Measurements from ENCODE around the gene B3GNT2. TPM values are rescaled to one million over a fixed set of nuclear protein-coding genes. Genes with fewer than 3 reads are reported as not detected.

Gene B3GNT2
- total and polyA plus RNA-seq, 2 experiments from 2014 or later, result 30.8 to 53.0 TPM

DNA sequence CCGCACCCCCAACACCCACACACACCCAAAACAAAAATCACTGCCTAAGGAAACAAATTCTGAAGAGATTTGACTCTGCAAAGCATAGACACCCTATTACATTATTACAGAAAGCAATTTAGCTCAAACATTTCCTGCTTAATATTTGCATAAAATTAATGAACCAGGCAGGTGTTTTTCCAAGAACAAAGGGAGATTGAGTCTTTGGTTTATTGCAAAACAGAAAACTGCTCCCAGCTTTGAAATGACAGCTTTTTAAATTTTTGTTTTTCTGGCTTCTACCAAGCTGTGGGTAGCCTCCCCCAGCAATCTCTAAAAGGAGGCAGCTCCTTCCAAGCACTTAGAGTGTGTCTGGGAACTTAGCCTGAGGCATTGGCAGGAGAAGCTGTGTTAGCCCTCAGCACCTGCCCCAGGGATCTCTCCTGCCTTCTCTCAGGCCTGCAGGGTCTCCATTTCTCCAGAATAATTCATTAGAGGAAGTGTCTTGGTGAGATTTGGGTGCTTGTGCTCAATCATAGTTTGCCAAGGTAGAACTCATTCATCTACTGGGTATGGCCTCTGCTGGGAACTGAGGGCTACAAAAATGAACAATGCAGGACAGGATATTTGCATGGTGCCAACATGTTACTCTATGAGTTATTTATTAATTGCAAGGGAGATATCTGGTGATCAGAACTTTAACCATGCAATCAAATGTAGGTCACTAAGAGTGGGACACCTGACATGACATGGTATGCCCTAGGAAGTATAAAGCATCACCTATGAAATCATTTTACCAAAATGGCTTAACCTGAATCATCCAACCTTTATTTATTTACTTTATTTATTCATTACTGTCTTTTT lies 58.7 kb downstream of the B3GNT2 start:
- Histone ChIP-seq H3K9me2 (replicated peaks; ENCODE audit: insufficient read depth) (no peaks in the 10 kb centered on the region), H3K4me3 (no peak overlapping the region), H3K4me1 (ENCODE audit: insufficient read depth) (no peaks in the 10 kb centered on the region), H3K27me3 (no peaks in the 10 kb centered on the region), H3K36me3 (replicated peaks; ENCODE audit: insufficient read depth, low read depth) (no peaks in the 10 kb centered on the region), H3K9me3 (ENCODE audit: low read depth) (no peaks in the 10 kb centered on the region), H3K79me2 (no peaks in the 10 kb centered on the region), H4K20me1 (ENCODE audit: insufficient read depth, poor library complexity, severe bottlenecking) (no peaks in the 10 kb centered on the region), H3K27ac (no peak overlapping the region), H3K4me2 (no peak overlapping the region), H2AFZ (no peak overlapping the region)
- no peak for DNase-seq (ENCODE audit: low spot score)
- WGBS (ENCODE audit: low lambda C conversion rate, missing lambda C conversion rate), result 100% methylated on average over 1 of the region's 1 CpG
- TF ChIP-seq, protein P1, sequence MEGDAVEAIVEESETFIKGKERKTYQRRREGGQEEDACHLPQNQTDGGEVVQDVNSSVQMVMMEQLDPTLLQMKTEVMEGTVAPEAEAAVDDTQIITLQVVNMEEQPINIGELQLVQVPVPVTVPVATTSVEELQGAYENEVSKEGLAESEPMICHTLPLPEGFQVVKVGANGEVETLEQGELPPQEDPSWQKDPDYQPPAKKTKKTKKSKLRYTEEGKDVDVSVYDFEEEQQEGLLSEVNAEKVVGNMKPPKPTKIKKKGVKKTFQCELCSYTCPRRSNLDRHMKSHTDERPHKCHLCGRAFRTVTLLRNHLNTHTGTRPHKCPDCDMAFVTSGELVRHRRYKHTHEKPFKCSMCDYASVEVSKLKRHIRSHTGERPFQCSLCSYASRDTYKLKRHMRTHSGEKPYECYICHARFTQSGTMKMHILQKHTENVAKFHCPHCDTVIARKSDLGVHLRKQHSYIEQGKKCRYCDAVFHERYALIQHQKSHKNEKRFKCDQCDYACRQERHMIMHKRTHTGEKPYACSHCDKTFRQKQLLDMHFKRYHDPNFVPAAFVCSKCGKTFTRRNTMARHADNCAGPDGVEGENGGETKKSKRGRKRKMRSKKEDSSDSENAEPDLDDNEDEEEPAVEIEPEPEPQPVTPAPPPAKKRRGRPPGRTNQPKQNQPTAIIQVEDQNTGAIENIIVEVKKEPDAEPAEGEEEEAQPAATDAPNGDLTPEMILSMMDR (IDR thresholded peaks at IDR 0.05; ENCODE audit: poor library complexity), result no peak
- no peak for TF ChIP-seq EZH2phosphoT487 (IDR thresholded peaks at IDR 0.05; ENCODE audit: low read depth, severe bottlenecking, unreplicated experiment)
- TF ChIP-seq EZH2 (IDR thresholded peaks at IDR 0.05; ENCODE audit: borderline replicate concordance), result no peak

DNA sequence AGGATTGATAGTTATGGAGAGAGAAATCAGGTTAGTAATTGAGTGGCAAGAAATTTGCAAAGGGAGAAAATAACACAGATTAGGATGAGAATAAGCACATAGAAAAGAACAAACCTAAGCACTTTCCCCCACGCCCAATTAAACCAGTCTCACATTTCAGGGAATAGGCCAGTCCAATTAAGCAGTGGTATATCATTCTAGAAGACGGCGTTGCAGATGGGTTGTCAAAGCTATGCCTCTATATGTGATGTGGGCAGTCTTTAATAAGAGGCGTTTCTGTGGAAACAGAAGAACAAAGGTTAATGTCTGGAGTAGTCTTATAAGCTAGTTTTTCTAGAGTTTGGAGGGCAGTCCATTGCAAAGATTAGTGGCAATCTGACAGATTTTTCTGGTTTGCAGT lies 61.6 kb downstream of the B3GNT2 start:
- H3K4me1 ChIP-seq (ENCODE audit: insufficient read depth), result no peaks in the 10 kb centered on the region
- no peak overlapping the region for H3K27ac ChIP-seq
- H3K79me2 ChIP-seq, result no peaks in the 10 kb centered on the region
- H3K36me3 ChIP-seq (replicated peaks; ENCODE audit: insufficient read depth, low read depth), result no peaks in the 10 kb centered on the region
- H3K27me3 ChIP-seq, result no peaks in the 10 kb centered on the region
- no peak for DNase-seq (ENCODE audit: low spot score)
- no peaks in the 10 kb centered on the region for H3K9me3 ChIP-seq (ENCODE audit: low read depth)
- no peaks in the 10 kb centered on the region for H3K9me2 ChIP-seq (replicated peaks; ENCODE audit: insufficient read depth)
- TF ChIP-seq EZH2phosphoT487 (IDR thresholded peaks at IDR 0.05; ENCODE audit: low read depth, severe bottlenecking, unreplicated experiment) (no peak), EZH2 (IDR thresholded peaks at IDR 0.05; ENCODE audit: borderline replicate concordance) (no peak)
- TF ChIP-seq, protein P1 (IDR thresholded peaks at IDR 0.05; ENCODE audit: poor library complexity), result no peak
- H2AFZ ChIP-seq, result no peak overlapping the region
- no peak overlapping the region for H3K4me2 ChIP-seq
- no peaks in the 10 kb centered on the region for H4K20me1 ChIP-seq (ENCODE audit: insufficient read depth, poor library complexity, severe bottlenecking)
- WGBS (ENCODE audit: low lambda C conversion rate, missing lambda C conversion rate), result 83% methylated on average over 4 of the region's 4 CpGs
- H3K4me3 ChIP-seq, result no peak overlapping the region

DNA sequence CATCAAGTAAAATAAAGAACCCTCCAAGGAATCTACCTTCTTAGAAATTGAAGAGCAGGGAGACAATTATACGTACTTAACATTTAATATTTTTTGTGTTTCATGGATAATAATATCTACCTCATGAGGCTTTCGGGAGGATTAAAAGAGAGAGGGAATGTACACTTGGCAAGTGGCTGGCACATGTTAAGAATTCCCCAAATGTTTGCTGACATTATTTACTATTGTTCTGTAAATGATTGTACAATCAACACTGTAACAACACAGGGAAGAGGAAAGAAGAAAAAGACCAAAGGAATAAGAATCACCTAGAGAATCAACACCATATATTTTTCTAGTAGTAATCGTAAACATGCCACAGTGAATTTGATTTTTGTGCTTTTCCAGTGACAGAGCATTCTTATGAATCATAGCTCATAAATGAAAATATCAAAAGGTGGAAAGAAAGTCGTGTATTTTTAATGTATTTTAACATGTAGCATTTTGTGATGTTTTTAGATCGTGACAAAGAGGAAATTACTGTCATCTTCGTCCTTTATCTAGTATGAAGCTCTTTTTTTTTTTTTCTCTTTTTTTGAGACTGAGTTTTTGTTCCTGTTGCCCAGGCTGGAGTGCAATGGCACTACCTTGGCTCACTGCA lies 67.3 kb downstream of the B3GNT2 start:
- no peak overlapping the region for H3K4me3 ChIP-seq
- no peaks in the 10 kb centered on the region for H3K79me2 ChIP-seq
- DNase-seq (ENCODE audit: low spot score), result no peak
- H3K4me2 ChIP-seq, result no peak overlapping the region
- TF ChIP-seq, protein P1 (IDR thresholded peaks at IDR 0.05; ENCODE audit: poor library complexity), result no peak
- TF ChIP-seq EZH2phosphoT487 (IDR thresholded peaks at IDR 0.05; ENCODE audit: low read depth, severe bottlenecking, unreplicated experiment) (no peak), EZH2 (IDR thresholded peaks at IDR 0.05; ENCODE audit: borderline replicate concordance) (no peak)
- H3K9me3 ChIP-seq (ENCODE audit: low read depth), result no peaks in the 10 kb centered on the region
- no peaks in the 10 kb centered on the region for H4K20me1 ChIP-seq (ENCODE audit: insufficient read depth, poor library complexity, severe bottlenecking)
- peaks cover 6% of the 10 kb centered on the region for H3K4me1 ChIP-seq (ENCODE audit: insufficient read depth)
- WGBS (ENCODE audit: low lambda C conversion rate, missing lambda C conversion rate), result 89% methylated on average over 6 of the region's 6 CpGs
- H3K9me2 ChIP-seq (replicated peaks; ENCODE audit: insufficient read depth), result no peaks in the 10 kb centered on the region
- no peak overlapping the region for H3K27ac ChIP-seq
- no peak overlapping the region for H2AFZ ChIP-seq
- no peaks in the 10 kb centered on the region for H3K27me3 ChIP-seq
- no peaks in the 10 kb centered on the region for H3K36me3 ChIP-seq (replicated peaks; ENCODE audit: insufficient read depth, low read depth)

Data from hepatocyte (in vitro differentiated cells).